HG03108 (cell line): ENCODE results near the gene SPTBN4.
A peak's percentile ranks its signal among the peaks of the same experiment; 100 is the strongest.
"Not testable (repeated sequence)": the region's sequence is repeated elsewhere in the genome, so short reads cannot be mapped to it uniquely, and the experiment has no call there.

ENCODE experiments used
- ATAC-seq: cut with Tn5 transposase; IDR thresholded peaks from one replicate; pipeline ENCODE4 v1.9.1; 2021; ENCODE audit warnings: moderate library complexity; ENCODE audit not compliant: unreplicated experiment

The SPTBN4 gene

GRCh38 chr19:40613690-40614621 is 147.2 kb downstream of the SPTBN4 start:
- ATAC-seq = peak; percentile 38

GRCh38 chr19:40614622-40615411 is 148.0 kb downstream of the SPTBN4 start:
- no peak for ATAC-seq

GRCh38 chr19:40616178-40616577 is 149.4 kb downstream of the SPTBN4 start:
- ATAC-seq = no peak

GRCh38 chr19:40616941-40617340 is 150.1 kb downstream of the SPTBN4 start:
- ATAC-seq = no peak

- ATAC-seq = no peak
These were observed 151.2 kb downstream of the SPTBN4 start for GRCh38 chr19:40617961-40618360.

GRCh38 chr19:40619333-40620160 is 152.7 kb downstream of the SPTBN4 start:
- no peak for ATAC-seq

- no peak for ATAC-seq
These were observed 153.3 kb downstream of the SPTBN4 start for GRCh38 chr19:40620161-40620485.

GRCh38 chr19:40621283-40621682 is 154.5 kb downstream of the SPTBN4 start:
- ATAC-seq = no peak

GRCh38 chr19:40621966-40622772 is 155.4 kb downstream of the SPTBN4 start:
- no peak for ATAC-seq

GRCh38 chr19:40622773-40623075 is 155.9 kb downstream of the SPTBN4 start:
- no peak for ATAC-seq

GRCh38 chr19:40623403-40624251 is 156.8 kb downstream of the SPTBN4 start:
- no peak for ATAC-seq

- ATAC-seq = not testable (repeated sequence)
These were observed 157.8 kb downstream of the SPTBN4 start for GRCh38 chr19:40624369-40625153.

- no peak for ATAC-seq
These were observed 158.8 kb downstream of the SPTBN4 start for GRCh38 chr19:40625406-40626120.
